Loucy (cell line): Measurements from ENCODE around the gene BCL2.

Source experiments
- EZH2phosphoT487 ChIP-seq: fragments of 200-600 bp; IDR thresholded peaks from 2 replicates; pipeline ENCODE4 v1.6.1; 2018; ENCODE audit warnings: antibody characterized with exemption, mild to moderate bottlenecking, moderate library complexity, borderline replicate concordance
- TF ChIP-seq, protein P1 (sequence below): fragments of 200-600 bp; sonication (generic); conservative IDR thresholded peaks from 2 replicates; pipeline ENCODE4 v1.5.1; 2014; ENCODE audit warnings: mild to moderate bottlenecking, antibody characterized with exemption, low read length

DNA sequence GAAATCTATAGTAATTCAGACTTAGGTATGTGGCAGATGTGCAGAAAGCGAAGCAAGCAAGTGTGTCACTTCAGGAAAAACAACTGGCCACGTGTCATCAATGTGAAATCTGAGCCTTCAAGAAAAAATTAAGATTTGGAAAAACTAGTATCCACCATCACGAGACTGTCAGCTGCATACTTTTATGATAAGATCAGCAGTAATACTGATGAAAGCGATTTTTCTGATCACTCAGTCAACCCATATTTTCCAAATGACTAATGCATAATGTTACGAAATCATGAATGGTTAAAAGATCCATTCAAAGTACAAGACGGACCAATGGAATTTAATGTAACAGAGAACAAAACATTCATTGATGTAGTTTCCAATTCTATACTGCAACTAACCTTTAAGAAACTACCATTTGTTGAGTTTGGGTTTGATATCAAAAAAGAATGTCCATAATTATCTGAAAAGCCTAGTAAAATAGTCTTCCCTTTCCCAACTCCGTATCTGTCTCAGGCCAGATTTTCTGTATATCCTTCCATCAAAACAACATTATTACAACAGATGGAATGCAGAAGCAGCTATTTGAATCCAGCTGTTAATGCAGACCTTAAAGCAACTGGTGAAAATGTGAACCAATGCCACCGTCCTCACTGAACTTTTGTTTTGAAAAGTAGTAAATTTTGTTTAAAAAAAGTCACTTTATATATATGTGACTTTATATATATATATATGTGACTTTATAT is 17.0 kb upstream of the BCL2 start:
- TF ChIP-seq, protein P1, sequence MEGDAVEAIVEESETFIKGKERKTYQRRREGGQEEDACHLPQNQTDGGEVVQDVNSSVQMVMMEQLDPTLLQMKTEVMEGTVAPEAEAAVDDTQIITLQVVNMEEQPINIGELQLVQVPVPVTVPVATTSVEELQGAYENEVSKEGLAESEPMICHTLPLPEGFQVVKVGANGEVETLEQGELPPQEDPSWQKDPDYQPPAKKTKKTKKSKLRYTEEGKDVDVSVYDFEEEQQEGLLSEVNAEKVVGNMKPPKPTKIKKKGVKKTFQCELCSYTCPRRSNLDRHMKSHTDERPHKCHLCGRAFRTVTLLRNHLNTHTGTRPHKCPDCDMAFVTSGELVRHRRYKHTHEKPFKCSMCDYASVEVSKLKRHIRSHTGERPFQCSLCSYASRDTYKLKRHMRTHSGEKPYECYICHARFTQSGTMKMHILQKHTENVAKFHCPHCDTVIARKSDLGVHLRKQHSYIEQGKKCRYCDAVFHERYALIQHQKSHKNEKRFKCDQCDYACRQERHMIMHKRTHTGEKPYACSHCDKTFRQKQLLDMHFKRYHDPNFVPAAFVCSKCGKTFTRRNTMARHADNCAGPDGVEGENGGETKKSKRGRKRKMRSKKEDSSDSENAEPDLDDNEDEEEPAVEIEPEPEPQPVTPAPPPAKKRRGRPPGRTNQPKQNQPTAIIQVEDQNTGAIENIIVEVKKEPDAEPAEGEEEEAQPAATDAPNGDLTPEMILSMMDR: no peak
- no peak for TF ChIP-seq EZH2phosphoT487
